Measurements from ENCODE around the gene GULP1.

Gene GULP1

GRCh38 chr2:188628989-188629752, 337.5 kb downstream of the GULP1 start:
- TF ChIP-seq, protein P1, sequence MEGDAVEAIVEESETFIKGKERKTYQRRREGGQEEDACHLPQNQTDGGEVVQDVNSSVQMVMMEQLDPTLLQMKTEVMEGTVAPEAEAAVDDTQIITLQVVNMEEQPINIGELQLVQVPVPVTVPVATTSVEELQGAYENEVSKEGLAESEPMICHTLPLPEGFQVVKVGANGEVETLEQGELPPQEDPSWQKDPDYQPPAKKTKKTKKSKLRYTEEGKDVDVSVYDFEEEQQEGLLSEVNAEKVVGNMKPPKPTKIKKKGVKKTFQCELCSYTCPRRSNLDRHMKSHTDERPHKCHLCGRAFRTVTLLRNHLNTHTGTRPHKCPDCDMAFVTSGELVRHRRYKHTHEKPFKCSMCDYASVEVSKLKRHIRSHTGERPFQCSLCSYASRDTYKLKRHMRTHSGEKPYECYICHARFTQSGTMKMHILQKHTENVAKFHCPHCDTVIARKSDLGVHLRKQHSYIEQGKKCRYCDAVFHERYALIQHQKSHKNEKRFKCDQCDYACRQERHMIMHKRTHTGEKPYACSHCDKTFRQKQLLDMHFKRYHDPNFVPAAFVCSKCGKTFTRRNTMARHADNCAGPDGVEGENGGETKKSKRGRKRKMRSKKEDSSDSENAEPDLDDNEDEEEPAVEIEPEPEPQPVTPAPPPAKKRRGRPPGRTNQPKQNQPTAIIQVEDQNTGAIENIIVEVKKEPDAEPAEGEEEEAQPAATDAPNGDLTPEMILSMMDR (IDR thresholded peaks at IDR 0.05; ENCODE audit: insufficient read depth, missing control alignments) = no peak
- FAIRE-seq (no peak), DNase-seq (ENCODE audit: insufficient read length, low spot score) (no peak)

- FAIRE-seq (no peak), DNase-seq (ENCODE audit: insufficient read length, low spot score) (no peak)
- TF ChIP-seq, protein P1 (IDR thresholded peaks at IDR 0.05; ENCODE audit: insufficient read depth, missing control alignments) = no peak
Measured at GRCh38 chr2:188629753-188630527, 338.3 kb downstream of the GULP1 start.

- TF ChIP-seq, protein P1 (IDR thresholded peaks at IDR 0.05; ENCODE audit: insufficient read depth, missing control alignments) = no peak
- no peak for DNase-seq (ENCODE audit: insufficient read length, low spot score)
- FAIRE-seq = no peak
Measured at GRCh38 chr2:188631037-188631809, 339.5 kb downstream of the GULP1 start.

- FAIRE-seq = no peak
- TF ChIP-seq, protein P1 (IDR thresholded peaks at IDR 0.05; ENCODE audit: insufficient read depth, missing control alignments) = no peak
- no peak for DNase-seq (ENCODE audit: insufficient read length, low spot score)
Measured at GRCh38 chr2:188634656-188635055, 343.0 kb downstream of the GULP1 start.

All from D721Med (cell line).